Vagina (tissue), 2 donors: ENCODE results near the gene LY6G5C. TPM values are rescaled to one million over a fixed set of nuclear protein-coding genes. Genes with fewer than 3 reads are reported as not detected.

Source experiments
- DNase-seq, 2 donors: peaks; one replicate each; pipeline ENCODE4 v3.0.0-alpha.2; 2017; ENCODE audit errors: extremely low spot score in 2 of 2
- H3K27ac ChIP-seq: fragments of 200-600 bp; sonication (generic); one replicate; pipeline ENCODE4 v1.5.1; 2019
- H3K27me3 ChIP-seq: fragments of 200-600 bp; sonication (generic); one replicate; pipeline ENCODE4 v1.5.1; 2019
- H3K36me3 ChIP-seq, 2 donors: fragments of 200-600 bp; sonication (generic); one replicate each; pipeline ENCODE4 v1.5.1; 2017 to 2019
- H3K4me1 ChIP-seq: fragments of 200-600 bp; sonication (generic); one replicate; pipeline ENCODE4 v1.5.1; 2019
- H3K4me3 ChIP-seq, 2 donors: fragments of 200-600 bp; sonication (generic); 1 replicate in 1 of 2; 2 replicates in 1 of 2; pipeline ENCODE4 v1.5.1; 2016 to 2019
- H3K9me3 ChIP-seq: fragments of 200-600 bp; sonication (generic); one replicate; pipeline ENCODE4 v1.5.1; 2019
- POLR2A ChIP-seq, 2 donors: fragments of 450-650 bp; IDR thresholded peaks; one replicate each; pipeline ENCODE4 v1.6.1; 2017; ENCODE audit warnings: antibody characterized with exemption in 2 of 2, mild to moderate bottlenecking in 2 of 2, moderate library complexity in 2 of 2
- POLR2AphosphoS5 ChIP-seq, 2 donors: sonication (generic); formaldehyde crosslinking; IDR thresholded peaks; one replicate each; pipeline ENCODE4 v1.9.0; 2017; ENCODE audit warnings: antibody characterized with exemption in 2 of 2, mild to moderate bottlenecking in 2 of 2, low read depth in 1 of 2; ENCODE audit not compliant: insufficient read depth in 1 of 2
- intact Hi-C: fragments of 100-400 bp; cut with DNase I; formaldehyde crosslinking; loops from one replicate; pipeline ENCODE4 v1.15.1; 2023
- total RNA-seq: library from RNA; depleted of rRNA; stranded (reverse); fragments of >200 nt; gene quantifications from one replicate; pipeline ENCODE4 v1.2.3, GENCODE V29; 2016
- TF ChIP-seq, protein P1 (sequence below), 3 experiments: fragments of 450-650 bp in 2 of 3; fragments of 200-600 bp in 1 of 3; sonication (generic) in 1 of 3; IDR thresholded peaks; one replicate each; pipeline ENCODE4 v1.5.1; 2017 to 2019; ENCODE audit warnings: antibody characterized with exemption in 3 of 3, mild to moderate bottlenecking in 2 of 3, moderate library complexity in 2 of 3

The LY6G5C gene
- total RNA-seq, 1 donor from 2014 or later = 1.7 TPM

GRCh38 chr6:31639449-31639861, 41.4 kb downstream of the LY6G5C start:
- no peak for DNase-seq
- TF ChIP-seq POLR2A (IDR thresholded peaks at IDR 0.05) (no peak), POLR2AphosphoS5 (IDR thresholded peaks at IDR 0.05; ENCODE audit: insufficient read depth in 1 of 2, low read depth in 1 of 2) (no peak)
- TF ChIP-seq, protein P1, sequence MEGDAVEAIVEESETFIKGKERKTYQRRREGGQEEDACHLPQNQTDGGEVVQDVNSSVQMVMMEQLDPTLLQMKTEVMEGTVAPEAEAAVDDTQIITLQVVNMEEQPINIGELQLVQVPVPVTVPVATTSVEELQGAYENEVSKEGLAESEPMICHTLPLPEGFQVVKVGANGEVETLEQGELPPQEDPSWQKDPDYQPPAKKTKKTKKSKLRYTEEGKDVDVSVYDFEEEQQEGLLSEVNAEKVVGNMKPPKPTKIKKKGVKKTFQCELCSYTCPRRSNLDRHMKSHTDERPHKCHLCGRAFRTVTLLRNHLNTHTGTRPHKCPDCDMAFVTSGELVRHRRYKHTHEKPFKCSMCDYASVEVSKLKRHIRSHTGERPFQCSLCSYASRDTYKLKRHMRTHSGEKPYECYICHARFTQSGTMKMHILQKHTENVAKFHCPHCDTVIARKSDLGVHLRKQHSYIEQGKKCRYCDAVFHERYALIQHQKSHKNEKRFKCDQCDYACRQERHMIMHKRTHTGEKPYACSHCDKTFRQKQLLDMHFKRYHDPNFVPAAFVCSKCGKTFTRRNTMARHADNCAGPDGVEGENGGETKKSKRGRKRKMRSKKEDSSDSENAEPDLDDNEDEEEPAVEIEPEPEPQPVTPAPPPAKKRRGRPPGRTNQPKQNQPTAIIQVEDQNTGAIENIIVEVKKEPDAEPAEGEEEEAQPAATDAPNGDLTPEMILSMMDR (IDR thresholded peaks at IDR 0.05) = no peak
- H3K27ac ChIP-seq = no peak overlapping the region
- no peak overlapping the region for H3K4me3 ChIP-seq
- peaks cover 0 to 95% of the 10 kb centered on the region in 2 donors for H3K36me3 ChIP-seq
- H3K9me3 ChIP-seq = no peaks in the 10 kb centered on the region
- intact Hi-C loops = no loop called here
- no peaks in the 10 kb centered on the region for H3K27me3 ChIP-seq
- no peaks in the 10 kb centered on the region for H3K4me1 ChIP-seq

GRCh38 chr6:31639043-31639442, 41.8 kb downstream of the LY6G5C start:
- no peak for DNase-seq
- Histone ChIP-seq H3K4me3 (no peak overlapping the region), H3K27me3 (no peaks in the 10 kb centered on the region), H3K36me3 (peaks cover 0 to 95% of the 10 kb centered on the region in 2 donors), H3K9me3 (no peaks in the 10 kb centered on the region), H3K27ac (no peak overlapping the region), H3K4me1 (no peaks in the 10 kb centered on the region)
- intact Hi-C loops = no loop called here
- TF ChIP-seq POLR2A (IDR thresholded peaks at IDR 0.05) (no peak), POLR2AphosphoS5 (IDR thresholded peaks at IDR 0.05; ENCODE audit: insufficient read depth in 1 of 2, low read depth in 1 of 2) (no peak)
- TF ChIP-seq, protein P1 (IDR thresholded peaks at IDR 0.05) = no peak

- Histone ChIP-seq H3K36me3 (peaks cover 0 to 96% of the 10 kb centered on the region in 2 donors), H3K4me3 (no peak overlapping the region), H3K27ac (no peak overlapping the region), H3K4me1 (no peaks in the 10 kb centered on the region), H3K9me3 (no peaks in the 10 kb centered on the region), H3K27me3 (no peaks in the 10 kb centered on the region)
- TF ChIP-seq POLR2AphosphoS5 (IDR thresholded peaks at IDR 0.05; ENCODE audit: insufficient read depth in 1 of 2, low read depth in 1 of 2) (no peak), POLR2A (IDR thresholded peaks at IDR 0.05) (no peak)
- TF ChIP-seq, protein P1 (IDR thresholded peaks at IDR 0.05) = no peak
- DNase-seq = no peak
- intact Hi-C loops = no loop called here
Measured at GRCh38 chr6:31636698-31637596, 43.9 kb downstream of the LY6G5C start.

DNA sequence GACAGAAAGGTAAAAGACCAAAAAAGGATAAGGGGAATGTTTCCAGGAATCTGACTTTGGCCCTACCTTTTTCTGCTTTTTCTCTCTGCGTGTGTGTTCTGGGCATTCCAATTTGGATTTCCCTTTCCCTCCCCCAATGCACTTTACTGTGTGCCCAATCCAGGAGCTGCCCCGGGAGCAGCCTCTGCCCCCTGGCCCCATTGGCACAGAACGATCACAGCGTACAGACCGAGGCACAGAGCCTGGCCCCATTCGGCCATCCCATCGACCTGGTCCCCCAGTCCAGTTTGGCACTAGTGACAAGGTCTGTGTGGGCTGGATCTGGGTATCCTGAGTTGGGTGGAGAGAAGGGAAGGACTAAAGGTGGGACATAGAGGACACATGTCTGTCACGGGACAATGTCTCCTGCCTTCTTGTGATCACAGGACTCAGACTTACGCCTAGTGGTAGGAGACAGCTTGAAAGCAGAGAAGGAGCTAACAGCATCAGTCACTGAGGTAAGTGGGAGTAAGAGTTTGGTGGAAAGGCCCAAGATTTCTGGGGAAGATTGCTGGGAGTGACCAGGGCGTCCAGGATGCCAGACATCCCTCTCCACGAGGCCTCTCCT, 45.8 kb downstream of the LY6G5C start:
- intact Hi-C loops = no loop called here
- no peak overlapping the region for H3K27ac ChIP-seq
- H3K4me1 ChIP-seq = no peaks in the 10 kb centered on the region
- TF ChIP-seq, protein P1 (IDR thresholded peaks at IDR 0.05) = no peak
- TF ChIP-seq POLR2A (IDR thresholded peaks at IDR 0.05) = no peak
- TF ChIP-seq POLR2AphosphoS5 (IDR thresholded peaks at IDR 0.05; ENCODE audit: insufficient read depth in 1 of 2, low read depth in 1 of 2) = no peak
- H3K4me3 ChIP-seq = no peak overlapping the region
- no peaks in the 10 kb centered on the region for H3K9me3 ChIP-seq
- DNase-seq = no peak
- H3K27me3 ChIP-seq = no peaks in the 10 kb centered on the region
- peaks cover 0 to 94% of the 10 kb centered on the region in 2 donors for H3K36me3 ChIP-seq
